Occipital lobe (tissue), 2 donors: ENCODE measurements around the gene SHISA6. TPM values are rescaled to one million over a fixed set of nuclear protein-coding genes. Genes with fewer than 3 reads are reported as not detected.

Experiments
- DNase-seq: peaks from one replicate; lab custom pipeline; 2025; lab: John Stamatoyannopoulos, UW
- total RNA-seq: library from RNA; depleted of rRNA; stranded (reverse); fragments of >200 nt; gene quantifications from one replicate; pipeline ENCODE4 v1.2.3, GENCODE V29; 2014

Gene SHISA6
- total RNA-seq, 1 donor from 2014 or later, result 3.3 TPM

DNA sequence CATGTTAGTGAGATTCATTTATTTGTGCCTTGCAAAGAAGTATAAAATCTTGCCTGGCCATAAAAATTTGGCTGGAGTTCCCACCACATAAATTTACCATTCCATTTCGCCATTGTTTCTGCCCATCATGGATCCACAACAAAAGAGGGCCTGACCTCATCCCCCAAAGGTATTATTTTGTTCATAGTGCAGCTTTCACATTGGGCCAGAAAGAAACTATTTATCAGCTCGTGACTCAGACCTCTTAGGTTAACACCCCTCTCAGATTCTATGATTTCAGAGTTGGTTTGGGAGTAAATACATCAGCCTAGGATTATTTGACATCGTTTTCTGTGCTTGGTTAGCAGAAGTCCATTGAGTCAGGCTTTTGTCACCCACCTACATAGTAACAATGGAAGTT lies 108.1 kb downstream of the SHISA6 start:
- DNase-seq, result no peak

DNA sequence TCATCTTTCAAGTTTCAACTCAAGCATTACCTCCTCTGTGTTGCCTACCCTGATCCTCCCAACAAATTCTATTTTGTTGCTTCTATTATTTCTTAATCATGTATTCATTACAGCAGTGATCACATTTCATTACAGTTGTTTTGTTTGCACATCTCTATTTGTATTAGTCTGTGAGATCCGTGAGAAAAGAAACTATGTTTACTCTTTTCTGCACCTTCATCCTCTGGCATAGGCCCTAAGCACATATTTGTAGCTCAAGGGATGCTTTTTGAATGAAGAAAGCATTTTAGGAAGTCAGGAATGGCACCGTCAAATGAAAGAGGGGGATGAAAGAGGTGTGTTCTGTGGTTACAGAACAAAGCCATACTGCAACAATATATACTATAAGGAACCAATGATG lies 110.5 kb downstream of the SHISA6 start:
- no peak for DNase-seq

GRCh38 chr17:11353601-11354000 lies 112.6 kb downstream of the SHISA6 start:
- no peak for DNase-seq

GRCh38 chr17:11356371-11356770 lies 115.4 kb downstream of the SHISA6 start:
- DNase-seq, result no peak

DNA sequence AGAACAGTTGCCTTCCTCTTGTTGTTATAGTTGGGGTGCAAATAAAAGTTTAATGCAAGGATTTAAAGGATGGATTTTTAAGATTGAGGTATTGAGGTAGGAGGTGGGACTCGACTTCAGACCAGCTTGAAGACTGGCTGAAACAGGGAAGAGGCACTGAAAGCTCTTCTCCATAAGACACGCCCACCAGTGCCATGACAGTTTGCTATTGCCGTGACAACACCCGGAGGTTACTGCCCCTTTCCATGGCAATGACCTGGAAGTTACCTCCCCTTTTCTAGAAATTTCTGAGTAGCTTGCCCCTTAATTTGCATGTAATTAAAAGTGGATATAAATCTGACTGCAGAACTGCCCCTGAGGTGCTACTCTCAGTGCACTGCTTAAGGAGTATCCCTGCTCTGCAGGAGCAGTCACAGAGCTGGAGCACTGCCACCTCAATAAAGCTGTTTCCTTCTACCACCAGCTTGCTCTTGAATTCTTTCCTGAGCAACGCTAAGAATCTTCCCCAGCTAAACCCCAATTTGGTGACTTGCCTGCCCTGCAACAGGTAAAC lies 122.6 kb downstream of the SHISA6 start:
- DNase-seq, result no peak

DNA sequence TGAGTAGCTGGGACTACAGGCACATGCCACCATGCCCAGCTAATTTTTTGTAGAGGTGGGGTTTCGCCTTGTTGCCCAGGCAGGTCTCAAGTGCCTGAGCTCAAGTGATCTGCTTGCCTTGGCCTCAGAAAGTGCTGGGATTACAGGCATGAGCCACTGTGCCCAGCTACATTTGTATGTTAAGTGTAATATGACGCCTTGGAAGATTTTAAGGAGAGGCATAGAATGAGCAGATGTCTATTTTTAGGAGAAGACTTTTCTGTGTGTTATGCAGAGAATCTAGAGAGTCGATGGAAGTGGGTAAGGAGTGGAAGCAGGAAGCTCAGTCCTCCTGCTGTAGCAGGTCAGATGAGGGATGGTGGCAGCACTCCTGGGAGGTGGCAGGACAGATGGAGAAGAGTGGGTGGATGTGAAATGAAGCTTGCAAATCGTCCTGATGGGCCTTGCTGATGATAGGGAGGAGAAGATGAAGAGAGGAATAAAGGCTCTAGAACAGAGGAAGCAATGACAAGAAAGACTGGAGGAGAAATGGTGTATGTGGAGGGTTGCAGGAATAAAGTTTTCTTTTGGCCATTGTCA lies 125.3 kb downstream of the SHISA6 start:
- DNase-seq, result peak; percentile 17

GRCh38 chr17:11369575-11369974 lies 128.6 kb downstream of the SHISA6 start:
- no peak for DNase-seq

DNA sequence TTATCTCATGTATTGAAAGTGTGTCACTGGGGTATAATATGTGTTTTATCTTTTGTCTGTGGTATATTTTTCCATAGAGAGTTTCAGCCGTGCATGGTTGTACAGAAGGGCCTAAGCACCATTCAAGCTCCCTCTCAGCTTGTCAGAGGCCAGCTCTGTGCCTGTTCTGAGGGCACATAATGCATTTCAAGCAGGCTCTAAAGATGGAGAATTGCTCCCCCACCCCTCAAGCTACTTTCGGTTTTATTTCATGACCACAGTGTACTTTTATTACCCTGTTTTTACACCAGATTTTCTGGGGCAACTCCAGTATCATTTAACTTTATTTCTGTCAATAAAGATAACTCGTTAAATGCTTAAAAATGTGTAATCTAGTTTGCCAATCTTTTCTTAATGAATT lies 131.7 kb downstream of the SHISA6 start:
- no peak for DNase-seq

- no peak for DNase-seq
Observed at GRCh38 chr17:11378506-11378905, 137.5 kb downstream of the SHISA6 start.

DNA sequence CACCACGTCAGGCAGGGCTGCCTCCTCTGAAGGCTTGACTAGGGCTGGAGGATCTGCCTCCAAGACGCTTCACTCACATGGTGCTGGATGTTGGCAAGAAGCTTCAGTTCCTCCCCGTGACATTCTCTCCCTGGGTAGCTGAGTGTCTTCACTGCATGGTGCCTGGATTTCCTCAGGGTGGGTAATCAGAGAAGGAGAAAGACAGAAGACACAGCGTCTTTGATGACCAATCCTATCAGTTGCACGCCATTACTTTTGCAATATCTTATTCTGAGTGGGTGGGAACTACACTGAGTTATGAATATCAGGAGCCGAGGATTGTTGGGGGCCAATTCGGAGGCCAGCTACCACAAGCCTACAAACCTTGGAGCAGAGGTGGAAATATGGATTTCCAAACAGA lies 139.7 kb downstream of the SHISA6 start:
- DNase-seq, result no peak

DNA sequence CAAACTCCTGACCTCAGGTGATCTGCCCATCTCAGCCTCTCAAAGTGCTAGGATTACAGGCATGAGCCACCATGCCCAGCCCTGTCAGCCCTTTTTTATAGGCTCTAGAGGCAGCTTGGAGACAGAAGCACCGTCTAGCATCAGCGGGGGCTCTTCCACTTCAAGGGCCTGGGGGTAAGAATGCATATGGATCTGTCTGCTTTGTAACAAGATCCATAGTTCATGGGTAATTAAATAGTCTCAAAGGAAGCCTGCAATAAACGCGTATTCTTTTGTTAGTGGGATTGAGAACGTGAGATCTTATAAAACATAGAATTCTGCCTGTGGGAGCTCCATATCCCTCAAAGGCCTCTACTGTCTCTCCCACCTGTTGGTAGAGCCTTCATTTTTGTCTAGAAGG lies 142.1 kb downstream of the SHISA6 start:
- DNase-seq, result no peak

GRCh38 chr17:11384131-11384530 lies 143.1 kb downstream of the SHISA6 start:
- DNase-seq, result no peak

DNA sequence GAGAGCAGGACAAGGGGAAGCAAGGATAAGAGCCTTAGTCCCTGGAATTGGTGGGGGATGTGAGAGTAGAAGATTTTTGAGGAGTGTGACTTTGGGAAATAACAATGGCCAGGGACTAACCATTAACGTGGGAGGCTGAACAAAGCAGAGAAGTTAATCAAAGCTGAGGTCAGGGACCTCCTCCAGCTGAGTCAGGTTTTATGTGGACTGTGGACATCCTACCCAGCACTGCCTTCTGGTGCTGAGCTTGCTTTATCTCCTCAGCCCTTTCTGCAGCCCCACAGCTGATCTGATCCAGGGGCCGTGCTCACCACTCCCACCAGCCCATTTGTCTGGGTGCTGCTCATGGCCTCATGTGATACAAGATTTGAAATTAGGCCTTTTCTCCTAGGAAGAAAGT lies 146.6 kb downstream of the SHISA6 start:
- DNase-seq, result no peak

- DNase-seq, result no peak
Observed at GRCh38 chr17:11388054-11388453, 147.0 kb downstream of the SHISA6 start.

DNA sequence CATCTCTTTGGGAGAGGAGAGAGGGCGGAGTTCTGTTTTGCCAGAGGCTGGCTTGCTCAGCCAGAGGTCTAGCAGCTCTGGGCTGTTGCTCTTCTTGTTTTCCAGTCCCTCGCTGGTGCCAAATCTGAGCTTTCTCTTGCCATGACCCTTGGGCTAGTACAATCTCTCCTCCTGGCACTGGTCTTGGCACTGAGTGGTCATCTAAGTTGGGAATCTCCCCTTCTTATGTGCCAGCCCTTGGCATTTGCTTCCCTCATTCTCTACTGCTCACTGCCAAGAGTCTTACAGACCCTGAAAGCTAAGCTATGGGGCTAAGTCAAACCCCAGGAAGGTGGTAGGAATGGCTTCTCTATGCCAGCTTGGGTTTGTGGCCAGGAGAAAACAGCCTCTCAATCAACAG lies 148.6 kb downstream of the SHISA6 start:
- DNase-seq, result no peak

DNA sequence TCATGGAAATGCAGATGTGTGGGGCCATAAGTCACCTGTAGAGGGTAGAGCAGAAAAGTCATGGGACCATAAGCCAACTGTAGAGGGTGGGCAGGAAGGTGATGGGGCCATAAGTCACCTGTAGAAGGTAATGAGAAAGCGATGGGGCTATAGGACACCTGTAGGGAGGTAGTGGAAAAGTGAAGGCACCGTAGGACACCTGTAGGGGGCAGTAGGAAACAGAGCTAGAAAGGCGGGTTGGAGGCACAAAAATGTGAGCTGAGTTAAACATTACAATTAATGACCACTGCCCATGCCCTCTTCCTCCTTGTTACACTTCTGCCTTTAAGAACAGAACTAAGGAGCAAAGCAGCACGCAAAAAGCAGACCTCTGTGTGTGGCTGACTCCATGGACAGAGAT lies 150.1 kb downstream of the SHISA6 start:
- DNase-seq, result no peak

DNA sequence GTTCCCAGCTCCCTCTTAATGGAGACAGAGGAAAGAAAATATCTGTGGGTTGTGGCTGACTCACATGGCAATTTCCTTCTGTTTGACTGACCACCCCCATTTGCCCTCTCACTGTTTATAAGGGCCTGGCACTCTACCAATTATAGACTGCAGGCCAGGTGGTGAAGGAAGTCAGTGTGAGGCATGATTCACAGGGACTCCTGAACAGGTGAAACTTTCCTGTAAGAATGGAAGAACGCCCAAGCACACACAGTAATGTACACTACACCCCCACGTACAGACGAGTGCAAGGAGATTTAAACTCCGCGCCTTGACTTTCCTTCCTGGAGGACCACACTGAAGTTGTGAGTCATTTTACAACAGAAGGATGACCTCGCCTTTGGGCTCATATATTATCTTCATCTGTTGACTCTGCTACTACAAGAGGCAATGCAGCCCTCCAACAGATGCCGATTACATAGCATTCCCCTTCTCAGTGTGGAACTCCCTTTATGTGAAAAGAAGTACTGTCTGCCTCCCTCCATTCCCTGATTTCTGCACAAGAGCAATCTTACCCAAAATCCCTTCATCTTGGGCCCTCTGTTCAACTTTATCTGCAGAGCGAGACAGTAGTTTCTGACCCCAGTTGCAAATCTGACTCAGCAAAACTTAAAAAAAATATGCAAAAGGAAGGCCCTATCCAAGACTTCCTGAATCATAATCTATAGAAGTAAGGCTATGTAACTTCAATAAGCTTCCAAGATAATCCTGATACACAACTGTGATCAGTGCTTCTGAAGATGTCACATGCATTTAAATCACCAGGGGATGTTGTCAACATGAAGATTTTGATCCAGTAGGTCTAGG lies 163.6 kb downstream of the SHISA6 start:
- no peak for DNase-seq

DNA sequence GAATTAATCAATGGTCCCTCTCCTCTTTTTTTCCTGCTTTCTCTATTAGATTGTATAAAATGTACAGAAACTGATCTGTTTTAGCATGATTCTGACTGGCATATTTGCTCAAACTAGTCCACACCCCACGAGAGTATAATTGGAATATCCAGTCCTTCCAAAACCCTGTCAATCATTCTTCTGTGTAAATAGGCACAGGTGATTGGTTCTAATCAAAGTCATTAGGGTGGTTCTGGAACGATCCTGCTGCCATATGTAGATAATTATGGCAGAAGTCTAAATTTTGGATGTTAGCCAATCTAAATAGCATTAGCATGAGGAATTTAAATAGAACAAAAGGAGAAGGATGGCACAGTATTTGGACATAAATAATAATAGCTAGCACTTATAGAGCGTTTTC lies 165.7 kb downstream of the SHISA6 start:
- no peak for DNase-seq

- no peak for DNase-seq
Observed at GRCh38 chr17:11412654-11413053, 171.6 kb downstream of the SHISA6 start.

- no peak for DNase-seq
Observed at GRCh38 chr17:11418342-11418741, 177.3 kb downstream of the SHISA6 start.

- DNase-seq, result no peak
Observed at GRCh38 chr17:11430751-11431150, 189.7 kb downstream of the SHISA6 start.

DNA sequence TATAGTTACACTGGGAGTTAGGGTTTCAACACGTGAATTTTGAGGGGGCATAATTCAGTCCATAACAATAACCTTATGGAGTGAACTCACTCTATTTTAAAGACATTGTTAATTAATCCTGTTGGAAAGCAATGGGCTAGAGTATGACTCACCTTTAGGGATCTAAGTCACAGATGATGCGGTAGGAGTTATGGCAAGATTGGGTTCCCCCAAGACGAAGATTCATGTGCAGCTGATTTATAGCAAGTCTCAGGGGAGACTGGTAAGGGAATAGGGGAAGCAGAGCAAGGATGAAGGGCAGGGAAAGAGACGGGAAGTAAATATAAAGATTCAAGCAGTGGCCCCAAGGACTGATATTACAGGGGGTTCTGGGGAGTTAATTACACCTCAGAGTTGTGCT lies 197.7 kb downstream of the SHISA6 start:
- no peak for DNase-seq

DNA sequence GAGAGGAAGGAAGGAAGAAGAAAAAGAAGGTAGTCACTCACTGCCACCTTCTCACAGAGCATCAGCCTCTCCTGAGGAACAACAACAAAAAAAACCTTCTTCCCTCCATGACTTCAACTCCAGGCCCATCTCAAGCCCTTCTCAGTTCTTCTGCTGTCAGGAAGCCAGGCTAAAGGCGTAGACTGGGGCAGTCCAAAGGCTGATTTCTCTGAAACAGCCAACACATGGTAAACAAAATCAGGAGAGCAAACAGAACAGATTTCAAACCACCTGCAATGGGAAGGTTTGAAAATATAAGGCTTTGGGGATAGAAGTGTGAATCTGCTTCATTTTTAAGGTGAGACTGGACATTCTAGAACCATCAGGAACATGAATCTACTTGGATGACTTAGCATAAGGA lies 200.0 kb downstream of the SHISA6 start:
- no peak for DNase-seq
